GM23338 (cell line): ENCODE data around the gene HOXD4. TPM values are rescaled to one million over a fixed set of nuclear protein-coding genes. Genes with fewer than 3 reads are reported as not detected.

Experiments
- ATAC-seq: fragments of 200-7000 bp; cut with Tn5 transposase; 3 replicates; pipeline ENCODE4 v1.9.1; 2020
- DNase-seq: peaks from one replicate; pipeline ENCODE4 v3.0.0-alpha.2; 2015; ENCODE audit warnings: low spot score
- H2AFZ ChIP-seq: fragments of 200-600 bp; sonication (generic); 2 replicates; pipeline ENCODE4 v1.8.0; 2016; ENCODE audit warnings: antibody characterized with exemption, mild to moderate bottlenecking, moderate library complexity
- H3F3A ChIP-seq: fragments of 200-600 bp; sonication (generic); replicated peaks from 2 replicates; pipeline ENCODE4 v1.8.0; 2017; ENCODE audit warnings: antibody characterized with exemption, mixed run types, low read depth
- H3K27ac ChIP-seq: fragments of 200-600 bp; sonication (generic); 2 replicates; pipeline ENCODE4 v1.6.1; 2016; ENCODE audit warnings: low read depth
- H3K27me3 ChIP-seq: fragments of 200-600 bp; sonication (generic); 2 replicates; pipeline ENCODE4 v1.8.0; 2016; ENCODE audit warnings: mild to moderate bottlenecking, mixed run types, moderate library complexity; ENCODE audit not compliant: insufficient read depth
- H3K36me3 ChIP-seq: fragments of 200-600 bp; sonication (generic); 2 replicates; pipeline ENCODE4 v1.8.0; 2016; ENCODE audit warnings: mild to moderate bottlenecking; ENCODE audit not compliant: insufficient read depth
- H3K4me1 ChIP-seq: fragments of 200-600 bp; sonication (generic); 2 replicates; pipeline ENCODE4 v1.8.0; 2016; ENCODE audit warnings: mild to moderate bottlenecking, moderate library complexity; ENCODE audit not compliant: insufficient read depth
- H3K4me2 ChIP-seq: fragments of 200-600 bp; sonication (generic); 2 replicates; pipeline ENCODE4 v1.7.1; 2017; ENCODE audit warnings: mixed run types
- H3K4me3 ChIP-seq: fragments of 200-600 bp; sonication (generic); 2 replicates; pipeline ENCODE4 v1.6.1; 2016; ENCODE audit warnings: mixed run types
- H3K79me2 ChIP-seq: fragments of 200-600 bp; sonication (generic); replicated peaks from 2 replicates; pipeline ENCODE4 v1.8.0; 2017; ENCODE audit warnings: mild to moderate bottlenecking; ENCODE audit not compliant: insufficient read depth
- H3K9me2 ChIP-seq: fragments of 200-600 bp; sonication (generic); 2 replicates; pipeline ENCODE4 v1.8.0; 2017; ENCODE audit not compliant: insufficient read depth
- H4K20me1 ChIP-seq: fragments of 200-600 bp; sonication (generic); replicated peaks from 2 replicates; pipeline ENCODE4 v1.8.0; 2017; ENCODE audit warnings: mild to moderate bottlenecking; ENCODE audit not compliant: insufficient read depth
- H3K27ac Mint-ChIP-seq: 2 replicates; pipeline ENCODE4 v1.8.0; 2020; ENCODE audit warnings: inconsistent platforms, mild to moderate bottlenecking, moderate library complexity, mixed read lengths
- H3K27me3 Mint-ChIP-seq: 3 replicates; pipeline ENCODE4 v1.8.0; 2022; ENCODE audit warnings: low read depth, mild to moderate bottlenecking, moderate library complexity, mixed read lengths, inconsistent platforms; ENCODE audit not compliant: insufficient read depth, poor library complexity
- H3K36me3 Mint-ChIP-seq: 3 replicates; pipeline ENCODE4 v1.8.0; 2021; ENCODE audit warnings: low read depth, mild to moderate bottlenecking, inconsistent platforms, moderate library complexity, mixed read lengths
- H3K4me1 Mint-ChIP-seq: 3 replicates; pipeline ENCODE4 v1.8.0; 2020; ENCODE audit warnings: mild to moderate bottlenecking, inconsistent platforms, mixed read lengths
- H3K4me3 Mint-ChIP-seq: 3 replicates; pipeline ENCODE4 v1.8.0; 2021; ENCODE audit warnings: moderate library complexity, mild to moderate bottlenecking, inconsistent platforms, mixed read lengths
- H3K9me3 Mint-ChIP-seq: 3 replicates; pipeline ENCODE4 v1.8.0; 2020; ENCODE audit warnings: moderate library complexity, mild to moderate bottlenecking, inconsistent platforms, mixed read lengths
- CREB1 ChIP-seq: fragments of 250-450 bp; sonication (Bioruptor Pico); IDR thresholded peaks from 2 replicates; pipeline ENCODE4 v1.5.0; 2020; ENCODE audit warnings: low read depth, mild to moderate bottlenecking, moderate library complexity
- CTCF ChIP-seq, 2 experiments: fragments of 200-600 bp in 1 of 2; sonication (generic) in 1 of 2; conservative IDR thresholded peaks; 2 replicates each; pipeline versions ENCODE4 v1.5.1 to v1.6.1; 2016 to 2017; ENCODE audit warnings: antibody characterized with exemption in 2 of 2, low read depth in 2 of 2, mild to moderate bottlenecking in 2 of 2, moderate library complexity in 1 of 2
- ETS1 ChIP-seq: IDR thresholded peaks from 2 replicates; pipeline ENCODE4 v1.6.1; 2016; ENCODE audit warnings: antibody characterized with exemption
- EZH2phosphoT487 ChIP-seq: fragments of 200-600 bp; sonication (generic); IDR thresholded peaks from one replicate; pipeline ENCODE4 v1.8.1; 2018; ENCODE audit warnings: antibody characterized with exemption; ENCODE audit not compliant: unreplicated experiment
- NANOG ChIP-seq: IDR thresholded peaks from 2 replicates; pipeline ENCODE4 v1.6.1; 2016; ENCODE audit warnings: antibody characterized with exemption, borderline replicate concordance
- POLR2AphosphoS5 ChIP-seq: IDR thresholded peaks from 2 replicates; pipeline ENCODE4 v1.6.1; 2016; ENCODE audit warnings: antibody characterized with exemption, low read depth
- REST ChIP-seq: IDR thresholded peaks from one replicate; pipeline ENCODE4 v1.6.1; 2018; ENCODE audit warnings: antibody characterized with exemption; ENCODE audit not compliant: unreplicated experiment
- STAT1 ChIP-seq: IDR thresholded peaks from one replicate; pipeline ENCODE4 v1.6.1; 2016; ENCODE audit warnings: antibody characterized with exemption; ENCODE audit not compliant: unreplicated experiment
- ZNF114 ChIP-seq: fragments of 250-450 bp; sonication (Bioruptor Pico); IDR thresholded peaks from 2 replicates; pipeline ENCODE4 v1.5.0; 2020; ENCODE audit warnings: mild to moderate bottlenecking, moderate library complexity
- ZNF331 ChIP-seq: fragments of 250-450 bp; sonication (Bioruptor Pico); IDR thresholded peaks from 2 replicates; pipeline ENCODE4 v1.5.0; 2020; ENCODE audit warnings: low read depth, mild to moderate bottlenecking, moderate library complexity
- ZNF462 ChIP-seq: fragments of 250-450 bp; sonication (Bioruptor Pico); IDR thresholded peaks from 2 replicates; pipeline ENCODE4 v1.5.0; 2020; ENCODE audit warnings: mild to moderate bottlenecking, moderate library complexity
- polyA plus RNA-seq: library from polyadenylated mRNA; unstranded; fragments of >200 nt; fragmentation: Nextera tagmentation; extraction: Ambion mirVana; gene quantifications from 2 replicates; pipeline ENCODE4 v1.2.1, GENCODE V29; 2016
- total RNA-seq: library from RNA; depleted of rRNA; stranded (reverse); fragments of >200 nt; shearing (Covaris generic); gene quantifications from 2 replicates; pipeline ENCODE4 v1.2.3, GENCODE V29; 2014

The HOXD4 gene
- total and polyA plus RNA-seq, 2 experiments from 2014 or later, result not detected

- TF ChIP-seq ETS1 (no peak), ZNF462 (CRISPR knock-in tag) (no peak), CREB1 (CRISPR knock-in tag) (no peak)
These were observed 18.0 kb upstream of the HOXD4 start (continued) for GRCh38 chr2:176133389-176133788.

- H3K36me3 Mint-ChIP-seq, result no peaks in the 10 kb centered on the region; the same call in 2 of the 3 replicates
- Histone ChIP-seq H3K4me1 (peaks cover 43% of the 10 kb centered on the region), H3K36me3 (no peaks in the 10 kb centered on the region), H4K20me1 (peaks cover 69% of the 10 kb centered on the region), H3K4me2 (no peak overlapping the region), H3K9me2 (no peaks in the 10 kb centered on the region), H3K4me3 (no peak overlapping the region), H3F3A (peaks cover 61% of the 10 kb centered on the region), H3K27me3 (peaks cover 100% of the 10 kb centered on the region), H2AFZ (no peak overlapping the region), H3K27ac (no peak overlapping the region), H3K79me2 (no peaks in the 10 kb centered on the region)
- TF ChIP-seq REST (no peak), STAT1 (no peak), CTCF (conservative IDR thresholded peaks at IDR 0.05; ENCODE audit: low read depth in 2 of 2) (no peak), ZNF331 (CRISPR knock-in tag) (no peak), POLR2AphosphoS5 (no peak), EZH2phosphoT487 (no peak), ZNF114 (CRISPR knock-in tag) (no peak), NANOG (no peak), CREB1 (CRISPR knock-in tag) (no peak)
- DNase-seq (no peak), ATAC-seq (no peak)
- H3K27me3 Mint-ChIP-seq, result peaks cover 95% of the 10 kb centered on the region
- H3K4me1 Mint-ChIP-seq, result peaks cover 25% of the 10 kb centered on the region
- peaks cover 5% of the 10 kb centered on the region; the same call in 2 of the 3 replicates for H3K9me3 Mint-ChIP-seq
- no peak overlapping the region for H3K27ac Mint-ChIP-seq
- no peak overlapping the region for H3K4me3 Mint-ChIP-seq
These were observed 17.3 kb upstream of the HOXD4 start for GRCh38 chr2:176134035-176134434.
